Peyer's patch (tissue), 4 donors: ENCODE measurements around the gene CYP26C1.

Experiments used
- POLR2A ChIP-seq, 2 donors: fragments of 450-650 bp; IDR thresholded peaks; one replicate each; pipeline ENCODE4 v1.5.1; 2017; ENCODE audit warnings: antibody characterized with exemption in 2 of 2, mild to moderate bottlenecking in 2 of 2, moderate library complexity in 2 of 2
- TF ChIP-seq, protein P1 (sequence below), 6 experiments: fragments of 450-650 bp in 4 of 6; fragments of 200-600 bp in 2 of 6; sonication (generic) in 1 of 6; IDR thresholded peaks; one replicate each; pipeline ENCODE4 v1.5.1; 2017 to 2019; ENCODE audit warnings: antibody characterized with exemption in 6 of 6, mild to moderate bottlenecking in 3 of 6, moderate library complexity in 1 of 6

DNA sequence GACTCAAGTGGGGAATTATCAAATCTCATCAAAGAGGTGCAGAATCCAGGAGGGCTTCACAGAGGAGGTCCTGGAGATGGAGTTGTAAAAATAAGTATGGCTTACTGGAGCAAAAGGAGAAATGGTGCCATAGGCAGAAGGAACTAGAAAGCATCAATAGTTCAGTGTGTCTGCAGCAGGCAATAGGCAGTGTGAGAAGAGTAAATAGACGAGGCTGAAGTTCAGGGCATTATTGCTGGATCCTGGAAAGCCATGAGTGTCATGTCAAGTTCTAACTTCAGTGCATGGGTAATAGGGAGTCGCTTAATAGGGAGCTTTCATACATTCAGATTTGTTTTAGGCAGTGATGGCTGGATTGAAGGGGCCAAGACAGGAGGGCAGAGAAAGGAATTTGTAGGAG lies 52.4 kb downstream of the CYP26C1 start:
- TF ChIP-seq, protein P1, sequence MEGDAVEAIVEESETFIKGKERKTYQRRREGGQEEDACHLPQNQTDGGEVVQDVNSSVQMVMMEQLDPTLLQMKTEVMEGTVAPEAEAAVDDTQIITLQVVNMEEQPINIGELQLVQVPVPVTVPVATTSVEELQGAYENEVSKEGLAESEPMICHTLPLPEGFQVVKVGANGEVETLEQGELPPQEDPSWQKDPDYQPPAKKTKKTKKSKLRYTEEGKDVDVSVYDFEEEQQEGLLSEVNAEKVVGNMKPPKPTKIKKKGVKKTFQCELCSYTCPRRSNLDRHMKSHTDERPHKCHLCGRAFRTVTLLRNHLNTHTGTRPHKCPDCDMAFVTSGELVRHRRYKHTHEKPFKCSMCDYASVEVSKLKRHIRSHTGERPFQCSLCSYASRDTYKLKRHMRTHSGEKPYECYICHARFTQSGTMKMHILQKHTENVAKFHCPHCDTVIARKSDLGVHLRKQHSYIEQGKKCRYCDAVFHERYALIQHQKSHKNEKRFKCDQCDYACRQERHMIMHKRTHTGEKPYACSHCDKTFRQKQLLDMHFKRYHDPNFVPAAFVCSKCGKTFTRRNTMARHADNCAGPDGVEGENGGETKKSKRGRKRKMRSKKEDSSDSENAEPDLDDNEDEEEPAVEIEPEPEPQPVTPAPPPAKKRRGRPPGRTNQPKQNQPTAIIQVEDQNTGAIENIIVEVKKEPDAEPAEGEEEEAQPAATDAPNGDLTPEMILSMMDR (IDR thresholded peaks at IDR 0.05), result no peak
- no peak for TF ChIP-seq POLR2A (IDR thresholded peaks at IDR 0.05)
